ENCODE results near the gene PAIP2.
"Not testable (repeated sequence)": the region's sequence is repeated elsewhere in the genome, so short reads cannot be mapped to it uniquely, and the experiment has no call there.

The PAIP2 gene

DNA sequence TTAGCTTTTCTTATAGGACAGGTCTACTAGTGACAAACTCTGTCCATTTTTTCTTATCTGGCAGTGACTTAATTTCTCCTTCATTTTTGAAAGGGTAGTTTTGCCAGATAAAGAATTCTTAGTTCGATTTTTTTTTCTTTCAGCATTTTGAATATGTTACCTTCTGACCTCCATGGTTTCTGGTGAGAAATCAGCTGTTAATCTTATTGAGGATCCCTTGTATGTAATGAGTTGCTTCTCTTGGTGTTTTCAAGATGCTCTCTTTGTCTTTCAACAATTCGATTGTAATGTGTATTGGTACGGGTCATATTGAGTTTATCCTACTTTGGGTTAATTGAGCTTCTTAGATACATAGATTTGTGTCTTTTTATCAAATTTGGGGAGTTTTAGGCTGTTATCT is 12.5 kb downstream of the PAIP2 start:
- no peak overlapping the region for H3K4me3 ChIP-seq (ENCODE audit: control insufficient read depth, low read depth, low read length)
- TF ChIP-seq, protein P1, sequence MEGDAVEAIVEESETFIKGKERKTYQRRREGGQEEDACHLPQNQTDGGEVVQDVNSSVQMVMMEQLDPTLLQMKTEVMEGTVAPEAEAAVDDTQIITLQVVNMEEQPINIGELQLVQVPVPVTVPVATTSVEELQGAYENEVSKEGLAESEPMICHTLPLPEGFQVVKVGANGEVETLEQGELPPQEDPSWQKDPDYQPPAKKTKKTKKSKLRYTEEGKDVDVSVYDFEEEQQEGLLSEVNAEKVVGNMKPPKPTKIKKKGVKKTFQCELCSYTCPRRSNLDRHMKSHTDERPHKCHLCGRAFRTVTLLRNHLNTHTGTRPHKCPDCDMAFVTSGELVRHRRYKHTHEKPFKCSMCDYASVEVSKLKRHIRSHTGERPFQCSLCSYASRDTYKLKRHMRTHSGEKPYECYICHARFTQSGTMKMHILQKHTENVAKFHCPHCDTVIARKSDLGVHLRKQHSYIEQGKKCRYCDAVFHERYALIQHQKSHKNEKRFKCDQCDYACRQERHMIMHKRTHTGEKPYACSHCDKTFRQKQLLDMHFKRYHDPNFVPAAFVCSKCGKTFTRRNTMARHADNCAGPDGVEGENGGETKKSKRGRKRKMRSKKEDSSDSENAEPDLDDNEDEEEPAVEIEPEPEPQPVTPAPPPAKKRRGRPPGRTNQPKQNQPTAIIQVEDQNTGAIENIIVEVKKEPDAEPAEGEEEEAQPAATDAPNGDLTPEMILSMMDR (IDR thresholded peaks at IDR 0.05; ENCODE audit: control insufficient read depth, insufficient read depth, low read depth, low read length, missing control alignments) = no peak
- no peak for DNase-seq (ENCODE audit: low read depth)

DNA sequence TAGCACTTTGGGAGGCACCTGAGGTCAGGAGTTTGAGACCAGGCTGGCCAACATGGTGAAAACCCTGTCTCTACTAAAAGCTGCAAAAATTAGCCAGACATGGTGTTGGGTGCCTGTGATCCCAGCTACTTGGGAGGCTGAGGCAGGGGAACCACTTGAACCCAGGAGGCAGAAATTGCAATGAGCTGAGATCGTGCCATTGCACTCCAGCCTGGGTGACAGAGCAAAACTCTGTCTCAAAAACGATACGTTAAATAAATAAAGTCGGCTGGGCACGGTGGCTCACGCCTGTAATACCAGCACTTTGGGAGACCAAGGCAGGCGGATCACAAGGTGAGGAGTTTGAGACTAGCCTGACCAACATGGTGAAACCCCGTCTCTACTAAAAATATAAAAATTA is 14.2 kb downstream of the PAIP2 start:
- not testable (repeated sequence) for H3K4me3 ChIP-seq (ENCODE audit: control insufficient read depth, low read depth, low read length); DNase-seq (ENCODE audit: low read depth)

DNA sequence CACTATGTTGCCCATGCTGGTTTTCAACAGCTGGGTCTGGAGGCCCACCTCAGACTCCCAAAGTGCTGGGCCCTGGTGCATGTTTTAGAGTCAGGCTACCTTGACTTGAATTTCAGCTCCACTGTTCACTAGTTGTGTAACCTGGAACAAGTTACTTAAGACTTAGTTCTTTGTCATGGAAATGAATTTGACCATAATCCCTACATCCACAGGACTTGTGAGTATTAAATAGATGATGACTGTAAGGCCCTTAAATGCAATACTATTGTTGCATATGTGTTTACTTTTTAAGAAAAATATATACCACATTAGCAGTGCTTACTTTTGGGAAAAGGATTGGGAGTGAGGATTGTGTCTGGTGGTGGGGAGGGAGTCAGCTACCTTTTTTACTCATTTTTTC is 16.4 kb downstream of the PAIP2 start:
- no peak overlapping the region for H3K4me3 ChIP-seq (ENCODE audit: control insufficient read depth, low read depth, low read length)
- TF ChIP-seq, protein P1 (IDR thresholded peaks at IDR 0.05; ENCODE audit: control insufficient read depth, insufficient read depth, low read depth, low read length, missing control alignments) = no peak
- DNase-seq (ENCODE audit: low read depth) = no peak

DNA sequence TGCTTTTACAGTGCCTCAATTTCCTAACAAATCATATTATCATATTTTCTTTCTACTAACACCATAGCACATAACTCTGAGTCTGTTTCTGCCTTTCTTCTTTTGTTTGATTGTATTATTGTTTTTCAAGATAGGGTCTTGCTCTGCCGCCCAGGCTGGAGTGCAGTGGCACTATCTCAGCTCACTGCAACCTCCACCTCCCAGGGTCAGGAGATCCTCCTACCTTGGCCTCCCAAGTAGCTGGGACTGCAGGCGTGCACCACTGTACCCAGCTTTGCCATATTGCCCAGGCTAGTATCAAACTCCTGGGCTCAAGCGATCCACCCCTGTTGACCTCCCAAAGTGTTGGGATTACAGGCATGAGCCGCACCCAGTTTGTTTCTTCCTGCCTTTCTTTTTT is 18.7 kb downstream of the PAIP2 start:
- TF ChIP-seq, protein P1 (IDR thresholded peaks at IDR 0.05; ENCODE audit: control insufficient read depth, insufficient read depth, low read depth, low read length, missing control alignments) = no peak

DNA sequence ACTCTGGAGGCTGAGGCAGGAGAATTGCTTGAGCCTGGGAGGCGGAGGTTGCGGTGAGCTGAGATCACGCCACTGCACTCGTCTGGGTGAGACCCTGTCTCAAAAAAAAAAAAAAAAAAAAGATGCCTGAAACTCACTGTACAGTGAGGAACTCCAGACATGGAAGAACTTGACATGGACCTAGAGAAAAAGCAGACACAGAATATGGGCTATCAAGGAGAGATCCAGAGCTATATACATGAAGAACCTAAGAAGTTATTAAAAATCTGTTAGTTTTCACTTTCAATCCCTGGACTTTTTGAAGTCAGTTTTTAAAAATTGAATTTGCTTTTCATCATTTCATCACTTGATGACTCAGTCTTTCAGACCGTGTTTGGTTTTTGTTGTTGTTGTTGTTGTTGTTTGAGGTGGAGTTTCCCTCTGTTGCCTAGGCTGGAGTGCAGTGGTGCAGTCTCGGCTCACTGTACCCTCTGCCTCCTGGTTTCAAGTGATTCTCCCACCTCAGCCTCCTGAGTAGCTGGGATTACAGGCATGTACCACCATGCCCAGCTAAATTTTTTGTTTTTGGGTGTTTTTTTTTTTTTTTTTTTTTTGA is 20.3 kb downstream of the PAIP2 start:
- DNase-seq (ENCODE audit: low read depth) = no peak
- TF ChIP-seq, protein P1 (IDR thresholded peaks at IDR 0.05; ENCODE audit: control insufficient read depth, insufficient read depth, low read depth, low read length, missing control alignments) = no peak

More for the DNA sequence above, 18.7 kb downstream of the PAIP2 start:
- no peak overlapping the region for H3K4me3 ChIP-seq (ENCODE audit: control insufficient read depth, low read depth, low read length)
- no peak for DNase-seq (ENCODE audit: low read depth)

DNA sequence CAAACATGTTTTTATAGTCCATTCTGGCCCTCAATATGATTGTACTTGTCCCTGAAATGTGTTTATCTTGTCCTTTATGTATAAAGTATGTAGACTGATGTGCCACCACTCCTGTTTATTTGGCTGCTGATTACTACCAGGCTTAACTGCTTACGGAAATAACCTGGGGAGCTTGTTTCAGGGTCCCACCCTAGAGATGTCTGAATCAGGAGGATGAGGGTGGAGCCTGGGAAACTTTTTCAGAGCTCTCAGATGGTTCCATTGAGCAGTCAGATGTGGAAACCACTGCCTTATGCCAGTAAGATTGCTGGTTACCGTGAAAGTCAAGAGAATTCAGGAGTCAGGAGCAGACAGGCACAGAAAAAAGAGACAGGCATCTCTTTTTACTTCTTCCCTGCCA is 22.3 kb downstream of the PAIP2 start:
- no peak for DNase-seq (ENCODE audit: low read depth)
- TF ChIP-seq, protein P1 (IDR thresholded peaks at IDR 0.05; ENCODE audit: control insufficient read depth, insufficient read depth, low read depth, low read length, missing control alignments) = no peak

More for the DNA sequence above, 20.3 kb downstream of the PAIP2 start:
- no peak overlapping the region for H3K4me3 ChIP-seq (ENCODE audit: control insufficient read depth, low read depth, low read length)

DNA sequence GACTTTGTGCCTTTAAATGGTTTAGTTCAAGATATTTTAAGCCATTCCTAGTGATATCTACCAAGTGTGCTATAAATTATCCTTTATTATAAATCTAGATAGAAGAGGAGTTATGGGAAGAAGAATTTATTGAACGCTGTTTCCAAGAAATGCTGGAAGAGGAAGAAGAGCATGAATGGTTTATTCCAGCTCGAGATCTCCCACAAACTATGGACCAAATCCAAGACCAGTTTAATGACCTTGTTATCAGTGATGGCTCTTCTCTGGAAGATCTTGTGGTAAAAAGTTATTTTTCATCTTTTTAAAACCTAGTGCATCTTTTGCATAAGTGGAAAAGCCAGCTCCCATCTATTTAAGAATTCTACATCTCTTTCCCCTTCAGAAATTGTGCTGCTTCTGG is 22.8 kb downstream of the PAIP2 start:
- no peak overlapping the region for H3K4me3 ChIP-seq (ENCODE audit: control insufficient read depth, low read depth, low read length)
- TF ChIP-seq, protein P1 (IDR thresholded peaks at IDR 0.05; ENCODE audit: control insufficient read depth, insufficient read depth, low read depth, low read length, missing control alignments) = no peak
- no peak for DNase-seq (ENCODE audit: low read depth)

More for the DNA sequence above, 22.3 kb downstream of the PAIP2 start:
- no peak overlapping the region for H3K4me3 ChIP-seq (ENCODE audit: control insufficient read depth, low read depth, low read length)

Measured in AG09309 (cell line).